Measurements from ENCODE around the gene SEC24B. TPM values are rescaled to one million over a fixed set of nuclear protein-coding genes. Genes with fewer than 3 reads are reported as not detected.

SEC24B gene
- total and polyA plus RNA-seq, 10 of the 15 experiments (the other 5 are each of a cell fraction or from before 2014, with no cell fraction given) = 6.4 to 43.2 (median 16.0) TPM

DNA sequence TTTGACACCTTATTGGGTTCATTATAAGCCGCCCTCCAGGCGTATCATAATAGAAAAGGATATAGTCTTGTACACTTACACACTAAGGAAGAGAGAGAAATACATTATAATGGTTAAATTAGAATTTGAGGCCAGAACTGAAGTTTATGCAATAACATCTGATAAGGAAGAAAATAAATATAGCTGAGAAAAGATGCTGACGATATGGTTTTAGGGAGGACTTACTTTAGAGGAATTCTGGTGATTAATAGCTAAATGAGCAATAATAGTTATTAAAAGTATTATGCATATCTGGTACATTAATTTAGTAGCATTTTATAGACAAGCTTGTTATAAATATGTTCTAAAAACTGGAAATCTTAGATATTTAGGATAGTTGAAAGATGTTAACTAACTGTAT lies 138.5 kb downstream of the SEC24B start:
- H3K4me1 ChIP-seq (ENCODE audit: control insufficient read depth, insufficient read depth, low read length) = no peaks in the 10 kb centered on the region
- H3K27ac ChIP-seq (ENCODE audit: control insufficient read depth, insufficient read depth) = no peak overlapping the region
- WGBS (ENCODE audit: insufficient coverage, insufficient replicate concordance, low lambda C conversion rate, missing lambda C conversion rate) = 97% methylated on average over 3 of the region's 3 CpGs
- CTCF ChIA-PET = interaction anchor here (0.9 to 2.2 kb wide), 6 partner anchors 9 to 145 kb away, joined by 3 to 9 read pairs (median 5); partner anchors contain the start of gene SEC24B
- RAD21 ChIA-PET (ENCODE audit: unreplicated experiment) = interaction anchor here (0.8 to 1.8 kb wide), 4 partner anchors 9 to 147 kb away, joined by 3 to 4 read pairs (median 3); partner anchors contain the start of gene MCUB
- no peak overlapping the region for H2AFZ ChIP-seq (ENCODE audit: control insufficient read depth, low read depth, low read length)
- in situ Hi-C loops (cut with MboI) (no loop called here), intact Hi-C loops (cut with micrococcal nuclease; ENCODE audit: unreplicated experiment) (no loop called here)
- TF ChIP-seq SMAD1 (IDR thresholded peaks at IDR 0.05; ENCODE audit: low read depth, partially characterized antibody) (no peak), RUNX3 (IDR thresholded peaks at IDR 0.05; ENCODE audit: low read length) (no peak)
- no peak for DNase-seq (ENCODE audit: low read depth, low spot score)
- BruUV-seq (replicated peaks) = no TSS peak
- no peak for ATAC-seq
- no peaks in the 10 kb centered on the region; the same call in none of the 2 replicates for H3K79me2 ChIP-seq (ENCODE audit: control insufficient read depth, insufficient read depth, low read length)
- FAIRE-seq = no peak
- H3K9me3 ChIP-seq (replicated peaks; ENCODE audit: control insufficient read depth, insufficient read depth, low read length) = no peaks in the 10 kb centered on the region; the same call in 2 of the 3 replicates
- POLR2A ChIA-PET = interaction anchor here (0.5 to 1.4 kb wide), 2 partner anchors 9 to 198 kb away, joined by 3 to 4 read pairs; no protein-coding TSS in a partner anchor
- H3K36me3 ChIP-seq (ENCODE audit: control insufficient read depth in 2 of 2, insufficient read depth in 2 of 2, low read length in 1 of 2) = no peaks in the 10 kb centered on the region
- H3K9ac ChIP-seq (ENCODE audit: control insufficient read depth, insufficient read depth, low read length) = no peak overlapping the region
- H3K4me2 ChIP-seq (ENCODE audit: control insufficient read depth, insufficient read depth) = no peak overlapping the region
- H3K27me3 ChIP-seq (replicated peaks in 1 of 2; ENCODE audit: control insufficient read depth in 2 of 2, insufficient read depth in 2 of 2, low read length in 1 of 2) = no peaks in the 10 kb centered on the region
- no peak overlapping the region for H3K4me3 ChIP-seq
- H4K20me1 ChIP-seq (ENCODE audit: control insufficient read depth, insufficient read depth) = no peaks in the 10 kb centered on the region
- SMC1A ChIA-PET (ENCODE audit: uncharacterized antibody, unreplicated experiment) = interaction anchor here (1.0 to 1.8 kb wide), 7 partner anchors 9 to 137 kb away, joined by 3 to 8 read pairs (median 3); partner anchors contain the start of gene MCUB

DNA sequence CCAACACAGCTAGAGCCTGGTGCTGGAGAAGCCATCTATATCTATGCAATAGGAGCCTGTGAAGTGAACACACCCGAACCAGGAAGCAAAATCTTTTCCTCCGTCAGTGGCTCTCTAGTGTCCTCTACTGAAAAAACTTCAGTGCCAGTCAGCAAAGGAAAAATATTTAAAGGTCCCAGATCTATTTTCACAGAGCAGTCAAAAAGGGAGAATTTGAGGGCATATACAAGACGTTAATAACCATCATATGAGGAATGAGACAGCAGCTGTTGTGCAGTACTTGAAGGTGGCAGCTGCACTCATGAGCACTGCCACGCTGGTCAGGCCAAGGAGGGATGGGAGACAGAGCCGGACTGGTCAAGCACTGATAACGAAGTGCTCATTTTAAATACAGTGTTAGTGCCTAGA lies 140.8 kb downstream of the SEC24B start:
- FAIRE-seq (no peak), ATAC-seq (peak; percentile 70), DNase-seq (ENCODE audit: low read depth, low spot score) (no peak)
- in situ Hi-C loops (cut with MboI) (no loop called here), intact Hi-C loops (cut with micrococcal nuclease; ENCODE audit: unreplicated experiment) (no loop called here)
- Histone ChIP-seq H3K4me3 (no peak overlapping the region), H3K4me2 (ENCODE audit: control insufficient read depth, insufficient read depth) (no peak overlapping the region; the same call in 1 of the 2 replicates), H4K20me1 (ENCODE audit: control insufficient read depth, insufficient read depth) (no peaks in the 10 kb centered on the region), H3K27ac (ENCODE audit: control insufficient read depth, insufficient read depth) (no peak overlapping the region), H3K27me3 (replicated peaks in 1 of 2; ENCODE audit: control insufficient read depth in 2 of 2, insufficient read depth in 2 of 2, low read length in 1 of 2) (no peaks in the 10 kb centered on the region), H3K4me1 (ENCODE audit: control insufficient read depth, insufficient read depth, low read length) (no peaks in the 10 kb centered on the region), H3K9me3 (replicated peaks; ENCODE audit: control insufficient read depth, insufficient read depth, low read length) (no peaks in the 10 kb centered on the region; the same call in 2 of the 3 replicates), H3K36me3 (ENCODE audit: control insufficient read depth in 2 of 2, insufficient read depth in 2 of 2, low read length in 1 of 2) (no peaks in the 10 kb centered on the region), H2AFZ (ENCODE audit: control insufficient read depth, low read depth, low read length) (no peak overlapping the region), H3K9ac (ENCODE audit: control insufficient read depth, insufficient read depth, low read length) (no peak overlapping the region), H3K79me2 (ENCODE audit: control insufficient read depth, insufficient read depth, low read length) (no peaks in the 10 kb centered on the region; the same call in none of the 2 replicates)
- SMC1A ChIA-PET (ENCODE audit: uncharacterized antibody, unreplicated experiment) = interaction anchor here (0.9 to 2.4 kb wide), 6 partner anchors 9 to 166 kb away, joined by 3 to 11 read pairs (median 5); partner anchors contain the start of gene MCUB
- TF ChIP-seq, protein P1, sequence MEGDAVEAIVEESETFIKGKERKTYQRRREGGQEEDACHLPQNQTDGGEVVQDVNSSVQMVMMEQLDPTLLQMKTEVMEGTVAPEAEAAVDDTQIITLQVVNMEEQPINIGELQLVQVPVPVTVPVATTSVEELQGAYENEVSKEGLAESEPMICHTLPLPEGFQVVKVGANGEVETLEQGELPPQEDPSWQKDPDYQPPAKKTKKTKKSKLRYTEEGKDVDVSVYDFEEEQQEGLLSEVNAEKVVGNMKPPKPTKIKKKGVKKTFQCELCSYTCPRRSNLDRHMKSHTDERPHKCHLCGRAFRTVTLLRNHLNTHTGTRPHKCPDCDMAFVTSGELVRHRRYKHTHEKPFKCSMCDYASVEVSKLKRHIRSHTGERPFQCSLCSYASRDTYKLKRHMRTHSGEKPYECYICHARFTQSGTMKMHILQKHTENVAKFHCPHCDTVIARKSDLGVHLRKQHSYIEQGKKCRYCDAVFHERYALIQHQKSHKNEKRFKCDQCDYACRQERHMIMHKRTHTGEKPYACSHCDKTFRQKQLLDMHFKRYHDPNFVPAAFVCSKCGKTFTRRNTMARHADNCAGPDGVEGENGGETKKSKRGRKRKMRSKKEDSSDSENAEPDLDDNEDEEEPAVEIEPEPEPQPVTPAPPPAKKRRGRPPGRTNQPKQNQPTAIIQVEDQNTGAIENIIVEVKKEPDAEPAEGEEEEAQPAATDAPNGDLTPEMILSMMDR (IDR thresholded peaks at IDR 0.05 in 2 of 3, conservative IDR thresholded peaks at IDR 0.05 in 1 of 3; ENCODE audit: control insufficient read depth in 2 of 3, extremely low read depth in 1 of 3, insufficient read depth in 1 of 3, low read depth in 3 of 3, low read length in 3 of 3) = peak in 2 of 3 experiments; percentile 25 to 26; a peak in 2 of 6 replicates
- TF ChIP-seq CBX3 (IDR thresholded peaks at IDR 0.05; ENCODE audit: borderline replicate concordance, low read depth) (no peak), RAD21 (IDR thresholded peaks at IDR 0.05; ENCODE audit: insufficient read depth, low read depth, low read length) (peak; percentile 47; the same call in 1 of the 2 replicates)
- RAD21 ChIA-PET (ENCODE audit: unreplicated experiment) = interaction anchor here (1.0 to 1.1 kb wide), 2 partner anchors 32 to 141 kb away, joined by 3 read pairs; no protein-coding TSS in a partner anchor
- CTCF ChIA-PET = interaction anchor here (0.5 to 2.5 kb wide), 9 partner anchors 11 to 252 kb away, joined by 3 to 17 read pairs (median 4); partner anchors contain the start of gene SEC24B
- BruUV-seq (replicated peaks) = no TSS peak
- POLR2A ChIA-PET = interaction anchor here (1.6 kb wide), 1 partner anchor 15 kb away, joined by 5 read pairs; the partner anchor contains the start of gene MCUB
- WGBS (ENCODE audit: insufficient coverage, insufficient replicate concordance, low lambda C conversion rate, missing lambda C conversion rate) = 86% methylated on average over 6 of the region's 6 CpGs
